GM06990 (cell line): Measurements from ENCODE around the gene SLC28A1.

Experiments used
- DNase-seq: peaks from one replicate; pipeline ENCODE4 v3.0.0-alpha.2; 2011; ENCODE audit not compliant: insufficient read length; ENCODE audit errors: extremely low read depth
- H3K27me3 ChIP-seq: replicated peaks from 2 replicates; pipeline ENCODE4 v1.6.0; 2011; ENCODE audit warnings: low read length; ENCODE audit not compliant: control insufficient read depth, insufficient read depth
- H3K36me3 ChIP-seq: 2 replicates; pipeline ENCODE4 v1.5.1; 2011; ENCODE audit warnings: low read length; ENCODE audit not compliant: control insufficient read depth, insufficient read depth
- H3K4me3 ChIP-seq: replicated peaks from 2 replicates; pipeline ENCODE4 v1.5.1; 2011; ENCODE audit warnings: low read depth, mild to moderate bottlenecking, control low read depth, low read length
- CTCF ChIP-seq: IDR thresholded peaks from 2 replicates; pipeline ENCODE4 v1.5.1; 2011; ENCODE audit warnings: low read length, control low read depth, mild to moderate bottlenecking, inconsistent platforms; ENCODE audit not compliant: insufficient read depth, poor library complexity, severe bottlenecking

The SLC28A1 gene

GRCh38 chr15:84883466-84883865 is 996 bp upstream of the SLC28A1 start:
- no peak for TF ChIP-seq CTCF
- H3K27me3 ChIP-seq = peaks cover 2% of the 10 kb centered on the region
- H3K4me3 ChIP-seq = no peak overlapping the region
- DNase-seq = no peak
- H3K36me3 ChIP-seq = no peaks in the 10 kb centered on the region

GRCh38 chr15:84885801-84886200 is 1.3 kb downstream of the SLC28A1 start:
- TF ChIP-seq CTCF = no peak
- H3K27me3 ChIP-seq = peaks cover 2% of the 10 kb centered on the region
- no peak overlapping the region for H3K4me3 ChIP-seq
- DNase-seq = no peak
- H3K36me3 ChIP-seq = no peaks in the 10 kb centered on the region

GRCh38 chr15:84886211-84886983 is 1.9 kb downstream of the SLC28A1 start:
- TF ChIP-seq CTCF = no peak
- H3K36me3 ChIP-seq = no peaks in the 10 kb centered on the region
- H3K4me3 ChIP-seq = no peak overlapping the region
- no peak for DNase-seq
- H3K27me3 ChIP-seq = peaks cover under 1% of the 10 kb centered on the region

- no peaks in the 10 kb centered on the region for H3K36me3 ChIP-seq
- H3K4me3 ChIP-seq = no peak overlapping the region
- TF ChIP-seq CTCF = no peak
- no peak for DNase-seq
- H3K27me3 ChIP-seq = no peaks in the 10 kb centered on the region; the same call in none of the 2 replicates
Observed at GRCh38 chr15:84886984-84887299, 2.5 kb downstream of the SLC28A1 start.

GRCh38 chr15:84887938-84888337 is 3.5 kb downstream of the SLC28A1 start:
- Histone ChIP-seq H3K27me3 (no peaks in the 10 kb centered on the region; the same call in none of the 2 replicates), H3K36me3 (no peaks in the 10 kb centered on the region), H3K4me3 (no peak overlapping the region)
- no peak for TF ChIP-seq CTCF
- no peak for DNase-seq

GRCh38 chr15:84888639-84889038 is 4.2 kb downstream of the SLC28A1 start:
- no peak for DNase-seq
- Histone ChIP-seq H3K36me3 (no peaks in the 10 kb centered on the region), H3K4me3 (no peak overlapping the region), H3K27me3 (no peaks in the 10 kb centered on the region; the same call in none of the 2 replicates)
- no peak for TF ChIP-seq CTCF
